Loucy (cell line): ENCODE measurements around the gene RAB26.
"Not testable (repeated sequence)": the region's sequence is repeated elsewhere in the genome, so short reads cannot be mapped to it uniquely, and the experiment has no call there.

Source experiments
- EZH2phosphoT487 ChIP-seq: fragments of 200-600 bp; IDR thresholded peaks from 2 replicates; pipeline ENCODE4 v1.6.1; 2018; ENCODE audit warnings: antibody characterized with exemption, mild to moderate bottlenecking, moderate library complexity, borderline replicate concordance
- TF ChIP-seq, protein P1 (sequence below): fragments of 200-600 bp; sonication (generic); conservative IDR thresholded peaks from 2 replicates; pipeline ENCODE4 v1.5.1; 2014; ENCODE audit warnings: mild to moderate bottlenecking, antibody characterized with exemption, low read length

DNA sequence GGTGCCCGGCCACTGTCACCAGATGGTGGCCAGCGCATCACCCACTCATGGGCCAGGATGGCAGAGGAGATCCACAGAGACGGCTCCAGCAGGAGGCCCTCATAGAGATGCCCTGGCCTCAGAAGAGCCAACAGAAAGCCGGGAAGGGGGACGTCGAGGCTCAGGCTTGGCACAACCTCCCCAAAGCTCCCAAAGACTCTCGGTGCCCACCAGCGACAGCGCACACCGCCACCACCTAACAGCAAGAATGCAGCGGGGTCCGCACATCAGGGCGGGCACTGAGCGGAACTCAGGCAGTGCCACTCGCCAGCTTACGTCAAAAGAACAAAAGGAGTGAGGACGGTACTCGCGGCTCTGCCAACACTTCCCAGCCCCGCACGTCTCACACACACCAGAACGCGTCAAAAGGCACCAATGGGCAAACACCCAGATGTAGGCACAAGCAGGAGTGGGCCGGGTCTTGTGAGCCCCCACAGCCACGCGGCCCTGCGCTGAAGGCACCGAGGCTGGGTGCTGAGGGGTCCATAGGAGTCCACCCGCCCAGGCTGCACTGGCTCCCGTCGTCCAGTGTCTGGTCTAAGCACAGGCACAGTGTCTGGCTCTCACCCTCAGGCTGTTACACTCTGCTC, 21.4 kb upstream of the RAB26 start:
- TF ChIP-seq, protein P1, sequence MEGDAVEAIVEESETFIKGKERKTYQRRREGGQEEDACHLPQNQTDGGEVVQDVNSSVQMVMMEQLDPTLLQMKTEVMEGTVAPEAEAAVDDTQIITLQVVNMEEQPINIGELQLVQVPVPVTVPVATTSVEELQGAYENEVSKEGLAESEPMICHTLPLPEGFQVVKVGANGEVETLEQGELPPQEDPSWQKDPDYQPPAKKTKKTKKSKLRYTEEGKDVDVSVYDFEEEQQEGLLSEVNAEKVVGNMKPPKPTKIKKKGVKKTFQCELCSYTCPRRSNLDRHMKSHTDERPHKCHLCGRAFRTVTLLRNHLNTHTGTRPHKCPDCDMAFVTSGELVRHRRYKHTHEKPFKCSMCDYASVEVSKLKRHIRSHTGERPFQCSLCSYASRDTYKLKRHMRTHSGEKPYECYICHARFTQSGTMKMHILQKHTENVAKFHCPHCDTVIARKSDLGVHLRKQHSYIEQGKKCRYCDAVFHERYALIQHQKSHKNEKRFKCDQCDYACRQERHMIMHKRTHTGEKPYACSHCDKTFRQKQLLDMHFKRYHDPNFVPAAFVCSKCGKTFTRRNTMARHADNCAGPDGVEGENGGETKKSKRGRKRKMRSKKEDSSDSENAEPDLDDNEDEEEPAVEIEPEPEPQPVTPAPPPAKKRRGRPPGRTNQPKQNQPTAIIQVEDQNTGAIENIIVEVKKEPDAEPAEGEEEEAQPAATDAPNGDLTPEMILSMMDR, result not testable (repeated sequence)
- TF ChIP-seq EZH2phosphoT487, result not testable (repeated sequence)
